ENCODE data around the gene RAI1. TPM values are rescaled to one million over a fixed set of nuclear protein-coding genes. Genes with fewer than 3 reads are reported as not detected.

Gene RAI1
- polyA plus RNA-seq, 1 donor, result 20.1 TPM

DNA sequence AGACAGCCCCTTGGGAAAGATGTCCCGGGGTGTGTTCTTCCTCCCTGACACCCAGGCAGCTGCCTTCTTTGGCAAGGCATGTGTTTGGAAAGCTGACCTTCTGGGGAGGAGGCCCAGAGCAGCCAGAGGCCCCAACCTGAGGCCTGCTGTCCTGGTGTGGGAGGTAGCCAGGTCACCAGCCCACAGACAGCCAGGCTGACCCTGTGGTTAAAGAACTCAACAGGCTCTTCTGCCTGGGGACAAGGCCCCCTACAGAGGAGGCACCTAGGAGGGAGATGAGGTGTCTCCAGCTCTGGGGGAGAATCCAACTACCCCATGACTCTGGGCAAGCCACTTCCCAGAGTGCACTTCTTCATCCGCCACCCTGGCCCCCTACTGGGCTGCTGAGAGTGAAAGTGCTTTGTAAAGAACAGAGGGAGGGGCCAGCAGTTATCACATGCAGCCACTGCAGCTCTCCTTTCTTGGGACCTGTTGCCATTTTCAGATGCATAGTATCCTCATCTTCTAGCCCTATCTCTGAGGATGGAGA is 168.7 kb downstream of the RAI1 start:
- no peak for DNase-seq

DNA sequence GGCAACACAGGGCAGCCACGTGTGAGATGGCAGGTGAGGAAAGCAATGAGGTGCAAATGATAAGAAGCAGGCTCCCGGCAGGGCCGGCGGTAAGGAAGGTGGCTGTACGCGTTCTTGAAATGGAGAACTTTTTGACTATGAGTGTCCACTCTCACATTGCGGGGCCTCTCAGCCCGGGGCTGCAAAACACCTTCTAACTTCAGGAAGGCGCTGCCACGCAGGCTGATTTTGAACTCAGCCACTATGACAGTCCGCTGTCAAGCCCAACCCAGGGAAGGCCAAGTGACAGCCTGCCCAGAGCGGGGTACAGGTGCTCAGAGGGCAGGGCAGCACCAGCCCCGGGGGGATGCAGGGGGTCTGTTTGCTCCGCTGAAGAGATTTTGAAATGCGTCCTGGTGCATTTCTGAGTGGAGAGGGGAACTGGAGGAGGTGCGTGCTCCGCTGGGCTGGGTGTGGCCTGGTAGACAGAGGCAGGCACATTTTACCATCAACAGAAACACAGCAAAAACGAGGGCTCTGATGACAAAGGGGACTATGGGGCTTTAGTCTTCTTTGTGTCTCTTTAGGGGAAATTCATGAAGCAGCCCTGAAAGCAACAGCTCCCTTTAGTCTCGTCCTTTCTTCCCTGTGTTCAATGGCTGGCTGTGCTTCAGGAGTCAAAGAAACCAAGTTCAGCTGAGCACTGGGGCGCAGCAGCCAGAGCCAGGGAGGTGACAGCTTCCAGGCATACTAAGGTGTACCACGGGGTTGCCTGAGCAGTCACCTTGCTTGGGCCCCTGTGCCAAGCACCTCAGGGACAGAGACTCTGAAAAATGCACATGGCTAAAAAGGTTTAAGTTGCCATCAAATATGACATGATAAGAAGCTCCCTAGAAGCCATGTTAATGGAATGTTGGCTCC is 170.1 kb downstream of the RAI1 start:
- DNase-seq, result no peak

DNA sequence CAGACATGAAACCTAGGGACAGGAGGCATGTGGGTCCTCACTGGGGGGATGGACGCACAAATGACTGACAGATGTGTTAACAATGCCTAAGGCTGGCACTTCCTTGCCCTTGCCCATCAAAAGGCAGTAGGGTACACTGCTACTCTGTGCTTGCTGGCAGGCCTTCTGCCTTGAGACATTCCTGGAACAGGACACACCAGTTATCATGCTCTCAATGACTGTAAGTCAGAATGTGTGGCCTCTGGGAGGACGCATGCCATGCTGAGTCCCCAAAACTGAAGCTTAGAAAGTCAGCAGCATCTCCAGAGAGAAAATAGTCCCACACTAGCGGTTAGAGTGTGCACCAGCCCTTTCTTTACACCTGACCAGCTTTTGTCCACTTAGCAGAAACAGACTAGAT is 171.7 kb downstream of the RAI1 start:
- DNase-seq, result no peak

DNA sequence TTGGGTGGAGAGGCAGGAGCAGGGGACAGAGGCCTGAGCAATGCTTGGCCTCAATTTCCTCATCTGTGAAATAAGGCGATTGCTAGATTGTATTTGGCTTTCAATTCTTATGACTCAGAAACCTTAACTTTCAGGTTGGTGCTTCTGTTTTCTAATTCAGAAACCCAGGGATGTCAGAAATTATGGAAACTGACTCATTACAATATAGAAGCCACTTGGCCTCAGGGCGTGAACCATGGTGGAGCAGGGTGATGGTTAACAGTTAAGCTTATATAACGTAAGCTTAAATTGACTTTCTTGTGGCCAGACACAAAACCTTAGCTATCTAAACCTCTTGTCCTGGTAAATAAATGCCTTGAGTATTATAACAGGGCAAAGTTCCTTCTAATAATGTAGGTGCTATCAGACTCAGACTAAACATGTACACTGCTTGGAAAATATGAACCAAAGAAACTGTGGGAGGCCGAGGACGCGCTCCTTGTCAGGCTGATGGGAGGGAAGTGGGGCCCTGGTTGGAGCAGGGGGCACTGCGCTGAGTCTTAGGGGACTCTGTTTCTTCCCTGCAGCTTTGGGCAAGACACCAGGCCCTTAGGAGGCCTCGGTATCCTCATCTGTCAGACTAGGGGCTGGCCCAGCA is 172.7 kb downstream of the RAI1 start:
- DNase-seq, result no peak

- DNase-seq, result no peak
Measured at GRCh38 chr17:17855976-17856375, 174.7 kb downstream of the RAI1 start.

GRCh38 chr17:17856386-17856785 is 175.1 kb downstream of the RAI1 start:
- no peak for DNase-seq

GRCh38 chr17:17857496-17857895 is 176.2 kb downstream of the RAI1 start:
- no peak for DNase-seq

DNA sequence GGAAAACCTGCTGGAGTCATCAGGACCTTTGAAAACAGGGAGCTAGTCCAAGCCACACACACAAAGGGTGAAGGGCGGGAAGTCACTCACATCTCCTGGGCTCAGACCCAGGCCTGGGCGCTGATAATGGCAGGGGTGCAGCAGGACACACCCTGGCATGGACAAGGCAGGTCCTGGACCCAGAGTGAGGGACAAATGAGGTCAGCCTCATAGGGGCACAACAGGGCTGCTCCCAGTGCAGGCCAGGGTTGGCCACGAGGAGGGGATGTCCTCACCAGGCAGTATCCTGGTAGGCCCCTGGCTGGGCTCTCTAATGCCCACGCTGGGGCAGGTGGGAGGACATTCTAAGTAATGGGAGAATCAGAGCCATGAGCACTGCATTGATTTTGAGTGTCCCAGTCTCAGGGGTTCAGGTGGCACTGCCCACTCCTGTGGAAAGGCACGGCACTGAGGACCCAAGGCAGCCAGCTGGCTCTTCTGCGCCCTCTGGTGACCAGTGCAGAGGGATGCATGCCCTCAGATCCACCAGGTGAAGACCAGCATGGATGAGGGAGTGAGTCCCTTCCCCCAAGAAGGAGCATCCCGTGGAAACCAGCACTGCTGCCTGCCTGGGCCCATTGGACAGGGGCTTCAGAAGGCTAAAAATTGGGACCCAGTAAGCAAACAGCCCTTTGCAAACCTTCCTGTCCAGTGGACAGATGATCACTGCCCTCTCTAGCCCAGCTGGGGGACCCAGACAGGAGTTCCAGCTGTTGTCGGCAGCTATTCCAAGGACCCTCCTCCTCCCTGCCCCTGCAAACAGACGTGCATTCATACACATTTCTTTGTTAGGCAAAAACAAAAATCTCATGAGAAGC is 178.9 kb downstream of the RAI1 start:
- DNase-seq, result no peak

- no peak for DNase-seq
Measured at GRCh38 chr17:17860766-17861107, 179.5 kb downstream of the RAI1 start.

Other genes with a start within 250 kb of the RAI1 start
- 17.3 TPM for gene MED9, start 204.5 kb upstream of the RAI1 start, polyA plus RNA-seq (ENCODE audit: insufficient read length)
- gene RASD1, start 185.1 kb upstream of the RAI1 start, polyA plus RNA-seq (ENCODE audit: insufficient read length), result 6.9 TPM
- 28.3 TPM for gene PEMT, start 89.8 kb upstream of the RAI1 start, polyA plus RNA-seq (ENCODE audit: insufficient read length)
- 26.3 TPM for gene SREBF1, start 155.5 kb downstream of the RAI1 start, polyA plus RNA-seq (ENCODE audit: insufficient read length)